Skeletal muscle tissue (tissue), 4 donors: ENCODE measurements around the gene DCTN1. TPM values are rescaled to one million over a fixed set of nuclear protein-coding genes. Genes with fewer than 3 reads are reported as not detected.

Source experiments
- H3K27ac ChIP-seq: one replicate; pipeline ENCODE4 v1.7.0; 2013; ENCODE audit warnings: mild to moderate bottlenecking, low read depth, low read length, inconsistent platforms
- H3K27me3 ChIP-seq, 3 donors: one replicate each; pipeline ENCODE4 v1.7.0; 2013; ENCODE audit warnings: low read length in 3 of 3; ENCODE audit not compliant: control insufficient read depth in 3 of 3, insufficient read depth in 3 of 3
- H3K36me3 ChIP-seq, 3 donors: one replicate each; pipeline ENCODE4 v1.7.0; 2013; ENCODE audit warnings: low read length in 3 of 3; ENCODE audit not compliant: control insufficient read depth in 3 of 3, insufficient read depth in 3 of 3
- H3K4me1 ChIP-seq, 3 donors: one replicate each; pipeline ENCODE4 v1.7.0; 2013; ENCODE audit warnings: low read length in 3 of 3, mild to moderate bottlenecking in 3 of 3; ENCODE audit not compliant: control insufficient read depth in 3 of 3, insufficient read depth in 3 of 3
- H3K4me3 ChIP-seq, 3 donors: one replicate each; pipeline ENCODE4 v1.7.0; 2013; ENCODE audit warnings: low read length in 3 of 3
- H3K9ac ChIP-seq, 3 donors: one replicate each; pipeline ENCODE4 v1.7.0; 2013; ENCODE audit warnings: low read length in 3 of 3, mild to moderate bottlenecking in 3 of 3, moderate library complexity in 2 of 3, low read depth in 1 of 3
- H3K9me3 ChIP-seq, 3 donors: one replicate each; pipeline ENCODE4 v1.7.0; 2013; ENCODE audit warnings: low read length in 3 of 3; ENCODE audit not compliant: control insufficient read depth in 3 of 3
- total RNA-seq: library from RNA; depleted of rRNA; stranded (reverse); fragments of >200 nt; gene quantifications from one replicate; pipeline ENCODE4 v1.2.3, GENCODE V29; 2014
- donor health status: Osteomylitis.

Gene DCTN1
- total RNA-seq, 1 donor from 2014 or later, result 73.6 TPM

DNA sequence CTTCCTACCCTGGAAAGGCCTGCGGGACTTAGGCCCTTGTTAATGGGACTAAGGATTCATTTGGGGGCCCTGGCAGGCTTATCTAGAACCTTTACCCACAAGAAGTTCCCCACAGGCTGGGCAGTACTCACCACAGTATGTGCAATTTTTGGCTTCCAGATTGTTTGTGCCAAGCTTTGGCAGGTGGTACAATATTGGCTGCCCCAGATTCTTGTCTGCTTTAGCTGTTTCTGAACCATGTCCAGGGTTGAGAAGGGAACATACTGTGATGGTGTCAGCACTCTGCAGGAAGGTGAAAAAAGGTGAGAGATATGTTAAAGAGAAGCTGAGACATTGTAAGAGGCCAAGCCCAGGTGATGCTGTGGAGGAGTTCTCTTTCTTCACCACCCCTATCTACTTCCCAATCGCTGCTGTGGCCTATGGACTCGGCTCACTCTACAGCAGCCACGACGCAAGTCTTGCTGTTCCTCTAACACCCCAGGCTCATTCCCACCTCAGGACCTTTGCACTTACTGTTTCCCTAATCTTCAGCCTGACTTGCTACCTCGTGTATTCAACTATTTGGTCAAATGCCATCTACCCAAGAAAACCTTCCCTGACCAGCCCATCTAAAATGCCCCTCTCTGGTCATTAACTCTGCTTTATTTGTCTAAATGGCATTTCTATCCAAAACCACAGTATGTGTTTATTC, 46.1 kb downstream of the DCTN1 start:
- H3K36me3 ChIP-seq, result peaks cover 19 to 21% (median 21%) of the 10 kb centered on the region in 3 donors
- no peak overlapping the region for H3K27ac ChIP-seq
- no peak overlapping the region for H3K9ac ChIP-seq
- no peaks in the 10 kb centered on the region for H3K27me3 ChIP-seq
- H3K9me3 ChIP-seq, result no peaks in the 10 kb centered on the region
- H3K4me1 ChIP-seq, result peaks cover 0 to 6% (median 0%) of the 10 kb centered on the region in 3 donors
- no peak overlapping the region for H3K4me3 ChIP-seq

DNA sequence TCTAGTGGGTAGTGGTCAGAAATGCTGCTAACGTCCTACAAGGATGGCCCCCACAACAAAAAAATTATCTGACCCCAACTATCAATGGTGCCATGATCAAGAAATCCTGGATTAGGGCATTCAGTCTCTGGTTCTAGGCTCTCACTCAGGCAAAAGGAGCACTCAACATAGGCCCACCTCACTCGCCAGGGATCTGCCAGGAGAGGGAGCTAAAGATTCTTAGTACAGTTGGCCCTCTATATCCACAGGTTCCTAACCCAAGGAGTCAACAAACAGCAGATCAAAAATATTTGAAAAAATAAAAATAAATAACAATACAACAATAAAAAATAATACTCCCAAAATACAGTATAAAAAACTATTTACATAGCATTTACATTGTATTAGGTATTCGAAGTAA, 46.9 kb downstream of the DCTN1 start:
- H3K27ac ChIP-seq, result no peak overlapping the region
- H3K36me3 ChIP-seq, result peaks cover 19 to 21% (median 21%) of the 10 kb centered on the region in 3 donors

DNA sequence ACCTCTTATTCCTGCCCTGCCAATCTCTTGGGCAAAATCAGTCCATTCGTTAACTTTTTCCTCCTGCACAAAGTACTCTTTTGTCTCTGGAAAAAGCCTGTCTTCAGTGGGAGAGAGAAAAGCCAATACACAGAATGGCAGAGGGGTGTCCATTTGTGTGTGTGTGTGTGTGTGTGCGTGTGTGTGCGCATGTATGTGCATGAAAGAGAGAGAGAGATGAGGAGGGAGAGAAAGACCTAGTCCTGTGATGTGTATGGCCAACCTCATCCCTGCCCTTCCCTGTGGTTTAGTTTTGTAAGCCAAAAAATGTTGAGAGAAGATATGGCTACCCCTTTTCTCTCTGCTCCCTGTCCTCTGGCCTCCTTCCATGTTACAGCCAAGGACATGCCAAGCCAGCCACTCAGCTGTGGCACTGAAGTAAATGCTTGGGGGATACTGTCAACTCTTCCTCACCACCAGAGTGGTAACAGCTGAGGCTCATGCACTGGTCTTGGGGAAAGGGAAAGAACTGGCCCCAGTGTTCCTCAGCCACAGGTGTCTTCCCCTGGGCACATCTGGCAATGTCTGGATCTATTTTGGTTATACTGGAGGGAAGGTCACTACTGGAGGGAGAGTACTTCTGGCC, 47.4 kb downstream of the DCTN1 start:
- no peak overlapping the region for H3K4me3 ChIP-seq
- no peak overlapping the region for H3K27ac ChIP-seq
- H3K9me3 ChIP-seq, result no peaks in the 10 kb centered on the region
- no peak overlapping the region for H3K9ac ChIP-seq
- H3K36me3 ChIP-seq, result peaks cover 19 to 21% (median 21%) of the 10 kb centered on the region in 3 donors
- peaks cover 0 to 6% (median 0%) of the 10 kb centered on the region in 3 donors for H3K4me1 ChIP-seq
- no peaks in the 10 kb centered on the region for H3K27me3 ChIP-seq

More for the DNA sequence above, 46.9 kb downstream of the DCTN1 start:
- Histone ChIP-seq H3K4me3 (no peak overlapping the region), H3K9me3 (no peaks in the 10 kb centered on the region), H3K9ac (no peak overlapping the region), H3K4me1 (peaks cover 0 to 6% (median 0%) of the 10 kb centered on the region in 3 donors), H3K27me3 (no peaks in the 10 kb centered on the region)

DNA sequence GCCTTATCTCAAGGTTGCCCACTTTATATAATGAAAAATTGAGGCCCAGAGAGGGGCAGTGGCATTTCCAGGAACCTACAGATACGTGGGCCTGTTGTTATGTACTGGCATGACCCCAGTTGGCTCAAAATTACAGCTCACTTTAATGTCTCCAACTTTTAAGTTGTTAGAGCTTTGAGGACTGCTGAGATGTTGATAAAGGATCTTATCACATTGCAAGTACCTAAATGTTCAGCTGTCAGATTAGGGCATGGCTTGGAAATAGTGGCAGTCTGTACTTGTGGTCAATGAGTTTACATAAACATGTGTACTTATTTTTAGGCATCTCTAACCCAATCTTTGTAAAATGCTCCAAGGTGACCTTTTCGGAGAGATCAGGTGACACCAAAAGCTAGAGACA, 51.5 kb downstream of the DCTN1 start:
- Histone ChIP-seq H3K4me1 (no peaks in the 10 kb centered on the region), H3K36me3 (peaks cover 19 to 25% (median 21%) of the 10 kb centered on the region in 3 donors), H3K9ac (no peak overlapping the region), H3K4me3 (no peak overlapping the region), H3K27ac (no peak overlapping the region), H3K27me3 (no peaks in the 10 kb centered on the region), H3K9me3 (no peaks in the 10 kb centered on the region)

DNA sequence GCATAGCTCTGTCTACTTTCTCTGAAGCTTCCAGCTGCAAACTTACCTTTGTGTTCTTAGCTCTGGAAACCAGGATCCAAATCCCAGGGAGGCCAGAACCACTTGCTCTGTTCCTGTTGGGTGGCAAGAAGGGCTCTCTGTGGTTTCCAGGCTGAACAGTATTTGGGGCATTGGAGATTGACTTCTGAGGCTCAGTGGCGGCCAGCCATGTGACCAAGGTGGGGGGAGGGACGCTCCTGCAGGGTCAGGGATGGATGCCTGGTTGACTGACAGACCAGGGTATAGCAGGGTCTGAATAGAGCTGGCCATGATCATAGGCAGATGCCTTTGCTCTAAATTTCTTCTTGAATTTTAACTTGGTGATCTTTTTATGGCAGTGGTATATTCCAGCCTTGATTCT, 52.0 kb downstream of the DCTN1 start:
- Histone ChIP-seq H3K9me3 (no peaks in the 10 kb centered on the region), H3K9ac (no peak overlapping the region)

DNA sequence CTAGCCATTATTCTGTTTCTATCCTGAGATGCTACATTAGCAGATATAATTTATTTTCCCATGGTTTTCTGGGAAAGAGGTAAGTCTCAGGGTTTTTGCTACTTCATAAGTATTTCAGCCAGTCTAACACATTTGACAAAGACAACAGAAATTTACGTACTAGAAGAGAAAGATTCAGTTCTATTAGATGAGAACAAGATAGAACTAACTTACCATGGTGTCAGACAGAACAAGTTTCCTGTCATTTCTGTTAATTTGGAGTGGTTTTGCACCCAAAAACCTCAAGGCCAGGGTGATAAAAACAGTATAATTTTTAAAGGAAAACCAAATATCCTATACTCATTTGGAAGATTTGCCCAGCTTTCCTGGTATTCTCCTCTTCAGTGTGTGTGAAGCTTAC, 52.5 kb downstream of the DCTN1 start:
- Histone ChIP-seq H3K36me3 (peaks cover 14 to 25% (median 18%) of the 10 kb centered on the region in 3 donors), H3K9me3 (no peaks in the 10 kb centered on the region), H3K27ac (no peak overlapping the region), H3K27me3 (no peaks in the 10 kb centered on the region), H3K9ac (no peak overlapping the region), H3K4me3 (no peak overlapping the region), H3K4me1 (no peaks in the 10 kb centered on the region)

More for the DNA sequence above, 52.0 kb downstream of the DCTN1 start:
- Histone ChIP-seq H3K4me3 (no peak overlapping the region), H3K4me1 (no peaks in the 10 kb centered on the region), H3K27me3 (no peaks in the 10 kb centered on the region), H3K36me3 (peaks cover 19 to 25% (median 21%) of the 10 kb centered on the region in 3 donors), H3K27ac (no peak overlapping the region)

DNA sequence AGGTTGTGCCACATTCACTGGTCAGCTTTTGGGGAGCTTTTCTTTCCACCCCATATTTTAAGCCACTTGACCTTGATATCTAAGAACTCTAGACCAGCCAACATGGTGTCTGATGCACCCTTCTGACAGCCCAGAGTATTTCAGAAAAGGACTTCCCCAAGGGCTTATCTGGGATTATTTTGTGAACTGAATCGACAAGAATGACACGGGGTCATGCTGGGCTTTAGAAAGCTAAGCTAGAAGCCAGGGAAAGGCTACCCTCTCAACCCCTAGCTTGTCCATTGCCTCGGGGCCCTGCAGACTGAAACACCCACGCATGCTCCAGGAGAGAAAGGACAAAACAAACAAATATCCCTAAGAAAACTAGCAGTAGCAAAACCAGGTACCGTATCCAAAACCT, 52.9 kb downstream of the DCTN1 start:
- Histone ChIP-seq H3K9ac (no peak overlapping the region), H3K27me3 (no peaks in the 10 kb centered on the region), H3K9me3 (no peaks in the 10 kb centered on the region), H3K4me3 (no peak overlapping the region), H3K36me3 (peaks cover 14 to 25% (median 17%) of the 10 kb centered on the region in 3 donors), H3K4me1 (no peaks in the 10 kb centered on the region), H3K27ac (no peak overlapping the region)

DNA sequence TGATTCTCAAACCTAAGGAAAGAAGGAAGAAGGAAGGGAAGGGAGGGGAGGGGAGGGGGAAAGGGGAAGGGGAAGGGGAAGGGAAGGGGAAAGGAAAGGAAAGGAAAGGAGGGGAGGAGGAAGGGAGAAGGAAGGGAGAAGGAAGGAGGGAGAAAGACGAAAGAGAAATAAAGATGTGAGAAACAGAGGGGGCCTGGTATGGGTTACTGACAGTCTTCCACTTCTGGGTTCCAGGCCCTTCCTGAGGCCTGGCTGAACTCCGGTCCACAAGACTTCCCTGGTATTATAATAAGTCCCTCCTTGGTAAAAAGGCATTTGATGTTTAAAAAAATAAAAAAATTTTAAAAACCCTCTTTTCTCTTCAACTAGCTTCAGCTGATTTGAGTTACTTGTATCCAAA, 54.3 kb downstream of the DCTN1 start:
- H3K4me3 ChIP-seq, result no peak overlapping the region
- no peaks in the 10 kb centered on the region for H3K9me3 ChIP-seq
- peaks cover 5 to 19% (median 8%) of the 10 kb centered on the region in 3 donors for H3K36me3 ChIP-seq
- H3K9ac ChIP-seq, result no peak overlapping the region
- H3K4me1 ChIP-seq, result no peaks in the 10 kb centered on the region
- no peaks in the 10 kb centered on the region for H3K27me3 ChIP-seq
- no peak overlapping the region for H3K27ac ChIP-seq

DNA sequence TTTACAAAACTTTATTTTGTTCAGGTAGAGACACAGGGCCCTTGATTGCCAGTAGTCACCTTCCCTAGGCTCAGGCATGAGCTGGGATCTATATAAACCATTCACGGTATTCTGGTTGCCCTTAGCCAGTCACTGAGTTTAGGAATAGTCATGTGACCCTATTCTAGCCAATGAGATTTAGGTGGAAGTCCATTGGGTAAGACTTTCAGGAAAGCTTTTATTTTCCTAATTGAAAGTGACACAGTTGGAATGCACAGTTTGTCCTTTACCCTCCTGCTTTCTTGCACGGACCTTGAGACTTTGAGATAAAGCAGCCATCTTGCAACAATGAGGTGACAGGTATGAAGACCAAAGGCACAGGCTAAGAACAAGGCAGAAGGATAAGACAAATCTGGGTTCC, 58.4 kb downstream of the DCTN1 start:
- Histone ChIP-seq H3K27me3 (no peaks in the 10 kb centered on the region), H3K9me3 (no peaks in the 10 kb centered on the region), H3K36me3 (peaks cover 0 to 3% (median 0%) of the 10 kb centered on the region in 3 donors), H3K27ac (no peak overlapping the region), H3K4me1 (no peaks in the 10 kb centered on the region), H3K4me3 (no peak overlapping the region), H3K9ac (no peak overlapping the region)

DNA sequence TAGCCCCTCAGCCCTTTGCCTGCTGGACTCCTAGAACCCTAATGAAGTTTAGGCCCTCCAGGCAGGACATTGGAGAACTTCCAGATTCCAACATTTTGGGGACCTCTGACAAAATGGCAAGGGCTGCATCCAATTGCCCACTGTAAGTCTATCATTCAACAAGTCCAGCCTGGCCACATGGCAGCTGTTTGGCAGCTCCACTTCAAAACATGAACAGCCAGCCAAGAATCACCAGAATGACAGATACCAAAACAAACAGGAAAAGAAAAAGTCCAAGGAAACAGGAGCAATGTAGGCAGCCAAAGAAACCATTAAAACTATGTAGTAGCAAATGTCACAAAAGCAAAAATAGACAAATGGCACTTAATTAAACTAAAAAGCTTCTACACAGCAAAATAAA, 62.4 kb downstream of the DCTN1 start:
- no peaks in the 10 kb centered on the region for H3K27me3 ChIP-seq
- no peak overlapping the region for H3K4me3 ChIP-seq
- peaks cover 0 to 6% (median 6%) of the 10 kb centered on the region in 3 donors for H3K36me3 ChIP-seq
- H3K27ac ChIP-seq, result no peak overlapping the region
- no peak overlapping the region for H3K9ac ChIP-seq
- H3K9me3 ChIP-seq, result no peaks in the 10 kb centered on the region
- H3K4me1 ChIP-seq, result no peaks in the 10 kb centered on the region
